ENCODE data around the gene ELK3.
"Not testable (repeated sequence)": the region's sequence is repeated elsewhere in the genome, so short reads cannot be mapped to it uniquely, and the experiment has no call there.

The ELK3 gene

DNA sequence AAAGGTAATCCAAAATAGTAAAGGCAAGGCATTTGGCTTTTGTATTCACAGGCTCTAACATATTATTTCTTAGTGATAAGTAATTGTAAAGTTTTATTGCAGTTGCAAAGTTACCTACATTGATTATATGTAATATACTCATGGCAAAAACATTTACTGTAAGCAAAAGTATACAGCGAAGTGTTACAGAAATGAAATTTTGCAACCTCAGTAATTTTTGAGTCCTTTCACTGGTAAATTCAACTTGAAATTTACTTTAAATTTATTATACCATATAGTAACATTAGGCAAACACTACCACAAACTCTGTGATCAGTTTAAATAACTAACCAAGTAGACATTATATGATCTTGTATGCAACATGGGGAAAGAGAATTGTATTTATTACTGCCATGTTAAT, 117.0 kb downstream of the ELK3 start:
- DNase-seq (ENCODE audit: low read depth): no peak
- TF ChIP-seq, protein P1, sequence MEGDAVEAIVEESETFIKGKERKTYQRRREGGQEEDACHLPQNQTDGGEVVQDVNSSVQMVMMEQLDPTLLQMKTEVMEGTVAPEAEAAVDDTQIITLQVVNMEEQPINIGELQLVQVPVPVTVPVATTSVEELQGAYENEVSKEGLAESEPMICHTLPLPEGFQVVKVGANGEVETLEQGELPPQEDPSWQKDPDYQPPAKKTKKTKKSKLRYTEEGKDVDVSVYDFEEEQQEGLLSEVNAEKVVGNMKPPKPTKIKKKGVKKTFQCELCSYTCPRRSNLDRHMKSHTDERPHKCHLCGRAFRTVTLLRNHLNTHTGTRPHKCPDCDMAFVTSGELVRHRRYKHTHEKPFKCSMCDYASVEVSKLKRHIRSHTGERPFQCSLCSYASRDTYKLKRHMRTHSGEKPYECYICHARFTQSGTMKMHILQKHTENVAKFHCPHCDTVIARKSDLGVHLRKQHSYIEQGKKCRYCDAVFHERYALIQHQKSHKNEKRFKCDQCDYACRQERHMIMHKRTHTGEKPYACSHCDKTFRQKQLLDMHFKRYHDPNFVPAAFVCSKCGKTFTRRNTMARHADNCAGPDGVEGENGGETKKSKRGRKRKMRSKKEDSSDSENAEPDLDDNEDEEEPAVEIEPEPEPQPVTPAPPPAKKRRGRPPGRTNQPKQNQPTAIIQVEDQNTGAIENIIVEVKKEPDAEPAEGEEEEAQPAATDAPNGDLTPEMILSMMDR (IDR thresholded peaks at IDR 0.05; ENCODE audit: low read length, missing control alignments): no peak
- H3K4me3 ChIP-seq (replicated peaks; ENCODE audit: low read depth, low read length): no peak overlapping the region

DNA sequence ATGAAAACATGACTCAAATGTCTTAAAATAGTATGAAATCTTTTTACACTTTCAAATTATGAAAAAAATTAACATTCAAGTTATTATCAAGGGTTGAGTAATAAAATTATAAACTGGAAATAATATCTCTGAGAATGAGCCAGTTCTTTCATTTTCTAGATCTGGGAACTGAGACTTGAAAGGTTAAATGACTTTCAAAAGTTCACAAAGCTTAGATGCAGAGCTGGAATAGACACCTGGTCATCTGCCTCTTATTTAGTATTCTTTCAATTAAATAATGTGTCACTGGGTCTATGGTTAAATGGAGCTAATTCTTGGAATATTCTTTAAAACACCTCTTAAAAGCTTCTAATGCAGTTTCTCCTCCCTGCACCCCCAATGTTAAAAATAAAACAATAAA, 119.4 kb downstream of the ELK3 start:
- DNase-seq (ENCODE audit: low read depth): no peak
- TF ChIP-seq, protein P1 (IDR thresholded peaks at IDR 0.05; ENCODE audit: low read length, missing control alignments): no peak
- H3K4me3 ChIP-seq (replicated peaks; ENCODE audit: low read depth, low read length): no peak overlapping the region

DNA sequence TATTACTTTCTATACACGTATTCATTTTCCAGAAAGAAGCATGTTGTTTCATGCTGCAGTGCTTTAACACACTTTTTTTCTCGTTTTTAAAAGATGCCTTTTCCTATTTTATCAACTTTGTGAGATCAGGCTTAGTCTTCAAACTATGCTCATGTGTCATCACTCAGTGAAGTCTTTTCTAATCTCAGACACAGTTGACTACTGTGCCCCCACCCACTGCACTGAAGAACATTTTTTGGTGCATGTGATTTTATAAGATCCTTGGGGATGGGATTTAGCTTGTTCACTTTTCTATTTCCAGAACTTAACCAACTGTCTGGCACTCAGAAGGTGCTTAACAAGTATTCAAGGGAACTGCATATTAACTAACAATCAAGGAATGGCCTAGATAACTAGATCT, 120.5 kb downstream of the ELK3 start:
- DNase-seq (ENCODE audit: low read depth): no peak
- TF ChIP-seq, protein P1 (IDR thresholded peaks at IDR 0.05; ENCODE audit: low read length, missing control alignments): no peak
- H3K4me3 ChIP-seq (replicated peaks; ENCODE audit: low read depth, low read length): no peak overlapping the region

DNA sequence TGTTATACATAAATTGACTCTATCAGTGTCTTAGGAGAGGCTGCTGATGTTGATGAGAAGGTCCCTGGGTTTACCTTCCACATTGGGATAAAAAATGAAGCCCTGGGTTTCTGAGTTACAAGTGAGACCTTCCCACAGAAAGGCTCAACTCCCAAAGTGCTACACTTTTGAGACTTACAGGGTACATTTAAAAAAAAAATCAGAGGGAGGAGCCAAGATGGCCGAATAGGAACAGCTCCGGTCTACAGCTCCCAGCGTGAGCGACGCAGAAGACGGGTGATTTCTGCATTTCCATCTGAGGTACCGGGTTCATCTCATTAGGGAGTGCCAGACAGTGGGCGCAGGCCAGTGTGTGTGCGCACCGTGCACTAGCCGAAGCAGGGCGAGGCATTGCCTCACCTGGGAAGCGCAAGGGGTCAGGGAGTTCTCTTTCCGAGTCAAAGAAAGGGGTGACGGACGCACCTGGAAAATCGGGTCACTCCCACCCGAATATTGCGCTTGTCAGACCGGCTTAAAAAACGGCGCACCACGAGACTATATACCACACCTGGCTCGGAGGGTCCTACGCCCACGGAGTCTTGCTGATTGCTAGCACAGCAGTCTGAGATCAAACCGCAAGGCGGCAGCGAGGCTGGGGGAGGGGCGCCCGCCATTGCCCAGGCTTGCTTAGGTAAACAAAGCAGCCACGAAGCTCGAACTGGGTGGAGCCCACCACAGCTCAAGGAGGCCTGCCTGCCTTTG, 121.7 kb downstream of the ELK3 start:
- peak overlapping the region; percentile 22 for H3K4me3 ChIP-seq (replicated peaks; ENCODE audit: low read depth, low read length)
- not testable (repeated sequence) for DNase-seq (ENCODE audit: low read depth)

DNA sequence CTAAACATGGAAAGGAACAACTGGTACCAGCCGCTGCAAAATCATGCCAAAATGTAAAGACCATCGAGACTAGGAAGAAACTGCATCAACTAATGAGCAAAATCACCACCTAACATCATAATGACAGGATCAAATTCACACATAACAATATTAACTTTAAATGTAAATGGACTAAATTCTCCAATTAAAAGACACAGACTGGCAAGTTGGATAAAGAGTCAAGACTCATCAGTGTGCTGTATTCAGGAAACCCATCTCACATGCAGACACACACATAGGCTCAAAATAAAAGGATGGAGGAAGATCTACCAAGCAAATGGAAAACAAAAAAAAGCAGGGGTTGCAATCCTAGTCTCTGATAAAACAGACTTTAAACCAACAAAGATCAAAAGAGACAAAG, 123.6 kb downstream of the ELK3 start:
- H3K4me3 ChIP-seq (replicated peaks; ENCODE audit: low read depth, low read length): not testable (repeated sequence)

More for the DNA sequence above, 123.6 kb downstream of the ELK3 start:
- DNase-seq (ENCODE audit: low read depth): not testable (repeated sequence)
